ENCODE results near the gene TMEM179.

DNA sequence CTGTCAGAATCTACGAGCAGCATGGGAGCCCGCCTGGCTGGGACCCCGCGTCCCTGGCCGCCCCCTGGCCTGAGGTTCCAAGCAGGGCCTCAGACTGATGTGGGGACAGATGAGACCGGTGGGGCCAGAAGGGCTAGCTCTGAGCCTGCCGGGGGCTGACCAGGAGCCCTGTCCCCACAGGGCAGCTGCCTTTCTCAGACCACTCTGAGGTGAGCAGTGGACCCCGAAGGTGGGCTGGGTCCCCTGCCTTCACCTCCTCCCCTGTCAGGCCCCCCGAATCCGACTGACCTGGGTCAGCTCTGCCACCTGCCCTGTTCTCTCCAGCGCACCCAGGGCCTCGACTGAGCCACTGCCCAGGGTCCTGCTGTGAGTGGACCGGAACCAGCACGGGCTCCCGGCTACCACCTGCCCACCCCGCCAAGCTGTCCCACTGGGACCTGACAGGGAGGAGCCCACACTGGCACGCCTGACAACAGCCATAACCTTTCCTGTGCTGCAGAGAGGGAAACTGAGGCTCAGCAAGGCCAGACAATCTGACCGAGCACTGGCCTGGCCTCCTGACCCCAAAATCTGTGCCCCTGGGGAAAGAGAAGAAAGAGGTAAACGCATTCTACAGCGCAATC is 29.7 kb upstream of the TMEM179 start:
- TF ChIP-seq, protein P1, sequence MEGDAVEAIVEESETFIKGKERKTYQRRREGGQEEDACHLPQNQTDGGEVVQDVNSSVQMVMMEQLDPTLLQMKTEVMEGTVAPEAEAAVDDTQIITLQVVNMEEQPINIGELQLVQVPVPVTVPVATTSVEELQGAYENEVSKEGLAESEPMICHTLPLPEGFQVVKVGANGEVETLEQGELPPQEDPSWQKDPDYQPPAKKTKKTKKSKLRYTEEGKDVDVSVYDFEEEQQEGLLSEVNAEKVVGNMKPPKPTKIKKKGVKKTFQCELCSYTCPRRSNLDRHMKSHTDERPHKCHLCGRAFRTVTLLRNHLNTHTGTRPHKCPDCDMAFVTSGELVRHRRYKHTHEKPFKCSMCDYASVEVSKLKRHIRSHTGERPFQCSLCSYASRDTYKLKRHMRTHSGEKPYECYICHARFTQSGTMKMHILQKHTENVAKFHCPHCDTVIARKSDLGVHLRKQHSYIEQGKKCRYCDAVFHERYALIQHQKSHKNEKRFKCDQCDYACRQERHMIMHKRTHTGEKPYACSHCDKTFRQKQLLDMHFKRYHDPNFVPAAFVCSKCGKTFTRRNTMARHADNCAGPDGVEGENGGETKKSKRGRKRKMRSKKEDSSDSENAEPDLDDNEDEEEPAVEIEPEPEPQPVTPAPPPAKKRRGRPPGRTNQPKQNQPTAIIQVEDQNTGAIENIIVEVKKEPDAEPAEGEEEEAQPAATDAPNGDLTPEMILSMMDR (IDR thresholded peaks at IDR 0.05; ENCODE audit: poor library complexity) = no peak
- TF ChIP-seq EZH2 (IDR thresholded peaks at IDR 0.05; ENCODE audit: borderline replicate concordance) = no peak
